GM21529 (cell line): ENCODE measurements around the gene SPHK2.
"Not testable (repeated sequence)": the region's sequence is repeated elsewhere in the genome, so short reads cannot be mapped to it uniquely, and the experiment has no call there.

Experiments
- ATAC-seq: cut with Tn5 transposase; IDR thresholded peaks from one replicate; pipeline ENCODE4 v1.9.1; 2021; ENCODE audit not compliant: unreplicated experiment

SPHK2 gene

DNA sequence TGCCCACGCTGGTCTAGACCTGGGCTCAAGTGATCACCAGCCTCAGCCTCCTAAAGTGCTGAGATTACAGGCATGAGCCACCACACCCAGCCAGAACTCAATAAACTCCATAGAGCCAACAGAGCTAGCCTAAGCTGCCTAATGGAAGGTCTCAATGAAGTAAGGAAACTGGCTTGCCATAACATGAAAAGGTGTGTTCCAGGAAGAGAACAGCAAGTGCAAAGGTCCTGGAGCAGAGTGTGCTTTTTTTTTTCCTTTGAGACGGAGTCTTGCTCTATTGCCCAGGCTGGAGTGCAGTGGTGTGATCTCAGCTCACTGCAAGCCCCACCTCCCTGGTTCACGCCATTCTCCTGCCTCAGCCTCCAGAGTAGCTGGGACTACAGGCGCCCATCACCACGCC lies 38.5 kb downstream of the SPHK2 start:
- not testable (repeated sequence) for ATAC-seq

DNA sequence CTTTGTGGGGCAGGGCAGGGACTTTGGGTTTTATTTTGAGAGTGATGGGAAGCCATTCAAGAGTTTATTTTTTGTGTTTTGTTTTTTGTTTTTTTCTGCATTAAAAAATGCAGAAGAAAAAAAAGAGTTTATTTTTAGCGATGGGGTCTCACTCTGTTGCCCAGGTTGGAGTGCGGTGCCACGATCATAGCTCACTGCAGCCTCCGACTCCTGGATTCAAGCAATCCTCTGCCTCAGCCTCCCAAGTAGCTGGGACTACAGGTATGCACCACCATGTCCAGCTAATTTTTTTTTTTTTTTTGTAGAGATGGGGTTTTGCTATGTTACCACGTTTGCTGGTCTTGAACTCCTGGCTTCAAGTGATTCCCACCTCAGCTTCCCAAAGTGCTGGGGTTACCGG lies 39.2 kb downstream of the SPHK2 start:
- no peak for ATAC-seq

DNA sequence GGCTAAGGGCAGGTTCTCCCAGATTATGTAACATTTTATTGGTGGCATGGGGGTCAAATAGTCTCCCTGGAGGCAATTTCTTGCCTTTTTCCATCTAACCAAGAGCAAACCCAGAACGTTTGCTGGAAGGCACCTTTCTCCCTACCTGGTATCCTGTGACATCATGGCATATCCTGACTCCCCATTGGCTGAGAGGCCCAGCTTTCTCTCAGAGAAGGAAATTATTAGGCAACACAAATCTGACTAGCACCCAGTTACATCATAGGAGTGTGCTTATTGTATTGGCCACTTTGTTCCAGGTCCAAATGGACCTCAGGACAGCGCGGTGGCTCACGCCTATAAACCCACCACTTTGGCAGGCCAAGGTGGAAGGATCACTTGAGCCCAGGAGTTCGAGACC lies 40.5 kb downstream of the SPHK2 start:
- no peak for ATAC-seq

DNA sequence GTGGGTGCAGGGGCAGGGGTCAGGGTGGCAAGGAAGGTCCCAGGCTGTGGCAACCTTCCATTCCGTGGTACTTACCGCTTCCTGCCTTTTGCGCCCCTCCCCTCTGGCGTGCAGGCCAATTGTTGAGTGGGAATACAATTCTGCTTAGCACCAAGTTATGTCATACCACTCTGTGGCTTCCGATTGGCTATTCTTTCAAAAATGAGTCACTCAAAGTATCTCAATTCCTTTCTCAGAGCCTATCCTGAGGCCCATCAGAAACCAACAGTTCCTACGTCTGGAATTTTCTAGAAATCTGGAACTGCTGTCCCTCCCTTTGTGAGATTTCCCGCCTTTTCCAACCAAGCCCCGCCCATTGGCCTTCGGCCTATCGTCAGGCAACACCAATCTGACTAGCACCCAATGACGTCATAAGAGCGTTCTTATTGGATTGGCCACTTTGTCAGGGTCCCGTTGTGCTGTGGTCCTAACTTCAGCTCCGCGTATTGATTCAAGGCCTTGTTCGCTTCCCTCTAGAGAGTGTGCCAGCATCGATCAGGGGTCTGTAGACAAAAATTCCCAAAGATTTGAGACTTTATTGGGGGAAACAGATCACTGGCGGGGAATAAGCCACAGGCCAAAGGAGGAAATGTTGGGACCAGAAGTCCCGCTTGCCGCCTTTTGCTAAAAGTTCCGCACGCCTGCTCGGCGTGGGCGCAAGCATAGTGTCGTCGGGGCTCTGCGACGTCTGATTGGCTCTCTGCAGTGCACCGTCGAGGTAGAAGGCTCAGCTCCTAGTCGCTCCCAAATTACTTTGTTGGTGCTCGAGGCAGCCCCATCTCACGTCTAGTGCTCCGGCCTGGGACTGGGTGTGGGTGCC lies 41.8 kb downstream of the SPHK2 start:
- ATAC-seq, result peak; percentile 88

DNA sequence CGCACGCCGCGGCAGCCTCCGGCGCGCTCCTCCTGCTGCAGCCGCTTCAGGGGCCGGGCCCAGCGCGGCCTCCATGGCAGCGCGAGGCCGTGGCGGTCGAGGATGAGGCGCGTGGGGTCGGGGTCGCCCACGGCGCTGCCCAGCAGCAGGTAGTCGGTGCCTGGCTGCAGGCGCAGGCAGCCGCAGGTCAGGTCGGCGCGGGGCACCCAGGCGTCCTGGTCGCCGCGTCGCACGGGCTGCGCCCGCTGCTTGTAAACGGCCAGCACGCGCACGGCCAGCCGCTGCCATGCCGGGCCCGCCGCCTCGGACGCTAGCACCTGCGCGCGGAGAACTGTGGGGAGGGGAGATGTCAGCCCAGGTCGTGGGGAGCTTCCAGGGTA lies 42.4 kb downstream of the SPHK2 start:
- ATAC-seq, result no peak

DNA sequence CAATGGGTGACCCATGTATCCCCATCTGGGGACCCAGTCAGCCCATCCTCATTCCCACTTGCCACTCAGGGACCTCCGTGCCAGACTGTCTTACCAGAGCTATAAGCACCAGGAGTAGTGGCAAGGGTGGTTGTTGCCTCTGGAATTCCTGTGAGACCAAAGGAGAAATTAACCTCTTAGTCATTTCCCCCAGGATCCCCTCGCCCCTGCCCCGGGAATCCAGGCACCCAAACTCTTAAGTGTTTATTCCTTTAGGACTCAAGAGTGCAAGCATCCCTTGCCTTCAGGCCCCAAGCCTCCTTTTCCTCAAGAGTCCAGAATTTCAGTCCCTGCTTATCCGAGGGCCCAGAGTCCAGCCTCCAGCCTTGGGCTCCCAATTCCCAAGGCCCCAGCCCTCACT lies 44.4 kb downstream of the SPHK2 start:
- ATAC-seq, result no peak

DNA sequence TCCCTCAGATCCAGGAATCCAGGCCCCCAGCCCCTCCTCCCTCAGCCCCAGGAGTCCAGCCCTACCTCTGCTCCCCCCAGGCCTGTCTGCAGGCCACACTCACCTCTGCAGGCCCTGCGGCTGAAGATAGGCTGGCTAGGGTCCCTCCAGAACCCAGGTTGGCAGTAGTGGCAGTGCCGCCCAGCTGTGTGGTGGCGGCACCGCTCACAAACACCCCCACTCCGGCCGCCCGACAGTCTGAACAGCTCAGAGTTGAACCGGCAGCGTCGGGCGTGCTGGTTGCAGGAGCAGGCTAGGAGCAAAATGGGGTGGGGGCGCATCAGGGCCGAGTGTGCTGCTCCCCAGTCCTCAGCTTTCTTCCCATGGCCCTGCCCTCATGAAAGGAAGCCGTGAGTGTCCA lies 45.2 kb downstream of the SPHK2 start:
- ATAC-seq, result no peak

DNA sequence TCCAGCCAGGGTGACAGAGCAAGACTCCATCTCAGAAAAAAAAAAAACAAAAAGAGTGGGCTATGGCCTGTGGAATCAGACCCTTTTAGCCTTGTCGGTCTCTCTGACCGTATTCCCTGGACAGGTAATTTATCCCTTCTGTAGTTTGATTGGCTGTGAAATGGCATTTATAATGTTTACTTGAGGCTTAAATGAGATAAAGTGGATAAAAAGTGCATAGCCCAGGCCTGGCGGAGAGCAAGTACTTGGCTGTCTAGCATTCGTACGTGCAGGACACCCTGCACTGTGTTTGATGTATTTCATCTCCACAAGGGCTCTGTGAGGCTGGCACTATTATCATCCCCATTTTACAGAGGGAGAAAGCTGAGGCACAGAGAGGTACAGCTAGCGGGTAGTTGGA lies 46.5 kb downstream of the SPHK2 start:
- no peak for ATAC-seq

DNA sequence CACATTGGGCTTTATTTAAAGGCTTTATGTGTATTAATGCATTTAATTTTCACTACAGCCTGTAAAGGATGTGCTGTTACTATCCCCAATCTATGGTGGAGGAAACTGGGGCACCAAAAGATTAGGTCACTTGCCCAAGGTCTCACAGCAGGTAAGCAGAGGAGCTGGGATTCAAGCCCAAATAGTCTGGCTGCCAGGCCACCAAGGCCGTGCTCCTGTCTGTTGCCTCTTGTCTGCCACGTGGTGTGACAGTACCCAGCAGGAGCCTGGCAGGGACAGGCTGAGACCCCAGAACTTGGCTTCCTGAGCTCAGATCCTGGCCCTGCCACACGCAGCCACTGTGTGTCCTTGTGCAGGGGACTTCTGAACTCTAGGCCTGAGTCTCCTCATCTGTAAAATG lies 49.0 kb downstream of the SPHK2 start:
- no peak for ATAC-seq

DNA sequence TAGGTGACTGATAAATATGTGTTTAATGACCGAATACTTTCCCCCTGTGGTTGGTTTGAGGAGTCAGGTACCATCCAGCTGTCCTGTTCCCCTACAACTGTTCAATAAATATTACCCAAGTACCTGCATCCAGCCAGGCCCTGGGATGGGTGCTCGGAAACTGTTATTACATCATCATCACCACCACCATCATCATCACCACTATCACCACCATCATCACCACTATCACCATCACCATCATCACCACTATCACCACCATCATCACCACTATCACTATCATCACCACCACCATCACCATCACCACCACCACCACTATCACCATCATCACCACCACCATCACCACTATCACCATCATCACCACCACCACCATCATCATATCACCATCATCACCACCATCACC lies 49.5 kb downstream of the SPHK2 start:
- no peak for ATAC-seq

DNA sequence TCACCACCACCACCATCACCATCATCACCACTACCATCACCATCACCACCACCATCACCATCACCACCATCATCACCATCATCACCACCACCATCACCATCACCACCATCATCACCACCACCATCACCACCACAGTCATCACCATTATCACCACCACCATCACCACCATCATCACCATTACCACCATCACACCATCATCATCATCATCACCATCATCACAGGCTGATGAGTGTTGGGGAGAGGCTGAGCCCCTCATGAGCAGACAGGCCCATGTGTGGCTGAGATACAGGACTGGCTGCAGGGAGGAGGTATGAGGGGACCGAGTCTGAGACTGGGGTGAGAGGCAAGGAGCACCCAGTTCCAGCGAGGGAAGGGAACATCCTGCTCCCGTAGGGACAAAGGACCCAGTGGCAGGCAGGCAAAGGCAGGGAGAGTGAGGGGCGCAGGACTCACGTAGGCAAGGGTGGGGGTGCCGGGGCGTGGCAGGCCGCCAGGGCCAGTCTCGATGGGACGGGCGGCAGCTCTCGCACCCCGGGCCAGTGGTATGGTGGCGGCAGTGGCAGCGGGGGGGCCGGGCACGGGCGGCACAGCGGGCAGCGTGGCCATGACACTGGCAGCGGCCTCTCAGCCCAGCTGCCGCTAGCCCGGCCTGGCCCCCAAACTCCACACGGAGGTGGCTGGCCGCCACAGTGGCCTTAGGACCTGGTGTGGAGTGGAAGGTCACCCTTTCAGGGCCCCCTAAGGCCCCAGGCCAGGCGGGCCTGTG lies 50.8 kb downstream of the SPHK2 start:
- ATAC-seq, result no peak

DNA sequence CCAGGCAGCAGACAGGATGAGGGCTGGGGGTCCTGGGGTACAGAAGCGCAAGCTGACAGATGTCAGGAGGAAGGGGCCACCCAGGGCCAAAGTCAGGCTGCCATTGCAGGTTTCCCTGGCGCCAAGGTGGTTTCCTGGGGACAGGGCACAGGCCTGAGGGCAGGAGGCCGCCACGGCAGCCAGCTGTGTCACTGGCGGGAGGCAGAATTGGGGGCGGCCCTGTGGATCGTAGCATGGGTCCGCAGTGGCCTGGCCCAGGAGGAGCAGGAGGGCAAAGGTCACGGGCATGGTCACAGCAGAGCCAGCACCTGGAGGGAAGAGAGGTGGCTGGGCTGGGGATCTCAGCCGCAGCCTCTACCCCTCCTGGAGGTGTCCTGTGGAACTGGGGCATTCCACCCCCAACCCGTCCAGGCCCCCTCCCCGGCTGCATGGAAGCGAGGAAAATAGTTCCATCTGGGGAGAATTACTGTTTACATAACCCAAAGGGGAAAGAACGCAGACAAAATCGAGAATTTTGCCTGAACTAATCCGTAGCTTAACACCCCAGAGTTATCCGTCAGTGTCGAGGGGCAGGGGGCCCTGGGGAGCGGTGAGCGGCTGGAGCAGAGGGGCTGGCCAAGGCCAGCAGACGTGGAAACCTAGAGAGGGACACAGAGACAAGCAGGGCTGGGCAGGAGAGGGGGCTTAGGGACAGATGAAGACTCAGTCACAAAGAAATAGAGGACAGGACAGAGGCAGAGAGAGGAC lies 51.6 kb downstream of the SPHK2 start:
- no peak for ATAC-seq

DNA sequence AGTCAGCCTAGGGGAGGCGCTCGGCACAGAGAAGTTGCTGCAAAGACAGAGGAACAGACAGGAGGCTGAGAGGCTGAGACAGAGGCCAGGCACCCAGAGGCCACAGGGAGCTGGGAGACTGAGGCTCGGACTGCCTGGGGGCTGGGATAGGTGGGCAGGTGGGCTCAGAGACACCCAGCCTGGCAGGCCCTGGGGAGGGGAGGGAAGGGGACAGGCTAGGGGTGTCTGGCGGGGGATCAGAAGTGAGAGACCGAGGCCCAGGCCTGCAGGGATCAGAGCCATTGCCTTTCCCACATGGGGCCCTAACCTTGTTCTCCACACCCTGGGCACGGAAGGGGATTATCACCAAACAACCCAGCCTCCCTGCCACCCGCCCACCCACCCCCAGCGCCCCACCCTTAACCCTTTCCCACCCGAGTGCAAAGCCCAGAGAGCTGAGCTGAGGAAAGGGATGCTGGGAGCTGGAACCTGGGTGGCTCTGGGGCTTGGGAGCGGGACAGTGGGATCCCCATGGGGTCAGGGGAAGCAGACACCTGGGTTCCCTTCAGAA lies 52.2 kb downstream of the SPHK2 start:
- no peak for ATAC-seq

DNA sequence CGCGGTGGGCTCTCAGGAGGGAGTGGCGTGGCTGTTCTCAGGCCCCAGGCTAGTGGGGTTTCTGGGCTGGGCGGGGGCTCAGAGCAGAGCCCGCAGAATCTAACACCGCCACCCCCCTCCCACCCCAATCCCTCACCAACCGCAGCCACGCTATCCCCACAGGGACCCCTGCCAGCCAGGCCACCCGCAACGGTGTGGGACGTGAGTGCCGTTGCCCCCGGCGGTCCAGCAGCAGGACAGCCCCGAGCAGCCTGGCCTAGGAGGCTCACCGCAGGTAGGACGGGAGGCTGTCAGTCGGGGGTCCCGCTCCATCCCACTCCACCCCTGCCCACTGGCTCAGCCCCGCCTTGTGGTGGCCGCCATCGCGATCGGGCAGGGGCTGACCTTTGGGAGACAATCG lies 53.7 kb downstream of the SPHK2 start, which contains the start of gene NTN5:
TSS of gene NTN5 (minus strand) at position 24 of the 400 bp plus-strand sequence. CDS start 2,031 bp downstream, outside the sequence.
- ATAC-seq, result no peak

DNA sequence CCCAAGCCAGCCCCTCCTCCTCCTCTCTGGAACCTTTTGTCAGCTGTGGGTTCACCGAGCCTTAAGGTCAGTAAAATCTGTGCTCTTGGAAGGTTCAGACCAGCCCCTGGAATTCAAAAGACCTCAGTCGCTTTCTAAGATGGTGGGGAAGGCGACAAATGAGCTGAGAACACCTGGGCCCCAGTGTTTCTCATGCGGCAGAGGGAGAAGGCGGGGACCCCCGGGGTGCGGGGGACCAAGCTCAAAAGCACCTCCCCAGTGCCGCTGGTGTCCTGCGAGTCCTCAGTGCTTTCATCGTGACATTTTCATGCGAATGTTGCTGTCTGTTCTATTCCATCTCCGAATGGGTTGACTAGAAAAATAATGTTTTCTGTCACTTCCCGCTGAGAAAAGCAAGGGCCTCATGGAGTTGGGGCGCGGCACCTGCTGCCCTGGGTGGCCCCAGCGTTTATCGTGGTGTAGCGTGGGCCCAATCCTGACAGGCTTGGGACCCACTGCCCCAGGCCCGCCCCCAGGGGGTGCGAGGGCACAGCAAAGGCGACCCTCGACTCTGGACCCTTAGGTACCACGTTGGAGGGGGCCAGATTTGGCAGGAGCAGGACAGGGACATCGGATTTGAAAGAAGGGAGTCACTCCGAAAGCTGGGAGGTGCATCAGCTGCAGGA lies 54.3 kb downstream of the SPHK2 start:
- ATAC-seq, result no peak

DNA sequence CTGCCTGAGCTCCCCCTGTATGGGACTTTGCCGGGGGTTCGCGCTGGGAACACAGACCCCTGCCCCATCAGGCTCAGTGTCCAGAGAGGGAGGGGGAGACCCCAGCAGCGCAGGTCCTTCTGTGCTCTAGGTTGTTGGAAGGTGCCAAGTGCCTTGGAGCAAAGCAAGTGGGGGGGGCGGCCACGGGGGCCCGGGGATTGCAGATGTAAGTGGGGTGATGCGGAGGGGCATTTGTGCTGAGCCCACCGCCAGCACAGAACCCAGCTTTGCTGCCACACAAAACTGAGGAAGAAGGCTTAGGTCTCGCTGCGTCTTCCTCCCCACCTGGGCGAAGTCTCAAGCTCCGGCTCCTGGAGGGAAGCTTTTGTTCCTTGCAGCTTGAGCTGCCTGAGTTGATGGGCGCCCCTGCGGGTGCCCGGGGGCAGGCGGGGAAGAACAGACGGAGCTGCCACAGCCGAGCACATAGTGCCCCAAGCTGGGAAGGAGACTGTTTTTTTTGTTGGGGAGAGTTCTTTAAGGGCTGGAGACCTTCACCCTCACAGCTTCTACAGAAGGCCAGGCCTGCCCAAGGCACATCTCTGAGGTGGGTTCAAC lies 55.0 kb downstream of the SPHK2 start:
- no peak for ATAC-seq

DNA sequence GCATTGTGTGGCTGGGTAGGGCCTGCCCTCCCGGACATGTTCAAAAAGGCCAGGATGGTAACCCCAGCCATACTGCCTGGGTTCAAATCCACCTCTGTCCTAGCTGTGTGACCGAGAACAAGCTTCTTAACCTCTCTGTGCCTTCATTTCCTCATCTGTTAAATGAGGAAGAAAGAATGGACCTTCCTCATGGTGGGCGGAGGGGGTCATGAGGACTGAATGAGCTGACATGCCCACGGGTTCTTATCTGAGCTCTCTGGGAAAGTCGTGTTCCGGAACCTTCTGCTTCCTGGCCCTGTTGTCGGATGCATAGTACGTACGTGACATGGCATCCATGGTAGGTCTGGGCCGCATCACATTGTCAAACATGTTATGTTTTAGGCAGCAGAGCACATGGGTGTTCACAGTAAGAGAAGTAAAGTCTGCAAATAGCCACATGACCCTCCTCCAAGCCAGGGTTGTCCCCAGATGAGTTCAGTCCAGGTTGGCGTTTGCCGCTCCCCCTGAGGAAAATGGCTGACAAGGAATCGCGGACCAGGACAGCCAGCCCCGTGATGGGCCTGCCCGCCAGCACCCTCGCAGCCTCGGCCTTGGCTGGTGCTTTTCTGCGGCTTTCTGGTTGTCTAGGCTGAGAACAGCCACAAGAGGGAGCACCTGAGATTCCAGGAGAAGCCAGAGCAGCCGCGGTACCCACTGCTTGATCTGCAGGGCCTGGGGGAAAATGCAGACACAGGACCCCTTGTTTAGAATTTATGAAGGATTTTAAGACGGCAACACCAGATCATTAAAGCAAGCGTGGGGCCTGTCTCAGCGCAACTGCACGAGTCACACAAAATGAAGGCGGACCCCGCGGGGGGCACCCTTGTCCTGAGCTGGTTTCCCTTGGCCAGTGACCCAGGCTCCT lies 55.9 kb downstream of the SPHK2 start:
- ATAC-seq, result no peak

DNA sequence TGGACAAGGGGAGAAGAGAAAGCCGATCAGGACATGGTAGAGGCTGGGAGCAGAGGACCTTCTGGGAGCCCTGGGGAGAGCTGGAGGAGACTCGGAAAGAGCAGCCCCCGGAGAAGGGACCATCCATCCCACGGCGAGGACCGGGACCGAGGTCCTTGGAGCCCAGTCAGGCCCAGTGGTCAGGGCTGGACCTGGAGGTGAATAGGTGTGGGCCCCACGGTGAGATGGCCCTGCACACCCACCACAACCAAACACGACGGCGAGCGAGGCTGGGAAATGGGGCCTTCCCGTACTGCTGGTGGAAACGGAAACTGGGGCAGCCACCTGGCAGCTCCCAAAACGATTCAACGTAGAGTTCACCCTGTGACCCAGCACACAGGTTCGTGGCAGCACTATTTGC lies 57.2 kb downstream of the SPHK2 start:
- ATAC-seq, result no peak

DNA sequence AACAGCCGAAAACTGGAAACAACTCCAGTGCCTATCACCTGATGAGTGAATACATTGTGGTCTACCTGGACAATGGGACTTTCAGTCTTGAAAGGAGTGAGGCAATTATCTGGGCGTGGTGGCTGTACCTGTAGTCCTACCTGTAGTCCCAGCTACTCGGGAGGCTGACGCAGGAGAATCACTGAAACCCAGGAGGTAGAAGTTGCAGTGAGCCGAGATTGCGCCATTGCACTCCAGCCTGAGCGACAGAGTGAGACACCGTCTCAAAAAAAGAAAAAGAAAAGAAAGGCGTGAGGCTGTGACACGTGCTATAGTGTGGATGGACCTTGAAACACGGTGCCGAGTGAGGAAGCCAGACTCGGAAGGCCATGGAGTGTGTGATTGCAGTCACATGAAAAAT lies 57.6 kb downstream of the SPHK2 start:
- ATAC-seq, result no peak
